T-helper 1 cell (primary cell): ENCODE measurements around the gene PUSL1.
A peak's percentile ranks its signal among the peaks of the same experiment; 100 is the strongest.

Experiments
- DNase-seq, 5 donors: peaks; one replicate each; pipeline ENCODE4 v3.0.0-alpha.2; 2012 to 2020
- total RNA-seq, 4 donors: gene quantifications; one replicate each; lab custom pipeline; 2026; lab: John Stamatoyannopoulos, UW

PUSL1 gene
- total RNA-seq = 6.2 to 21.3 (median 11.5) reads per million in 4 donors

GRCh38 chr1:1307923-1308755, at the start of gene PUSL1, which contains the start of gene ACAP3:
PUSL1 (plus strand) TSS chr1:1308597; CDS start chr1:1308644, 47 bp downstream.
ACAP3 (minus strand) TSS chr1:1307930; CDS start chr1:1307815, 115 bp downstream.
- peak; percentile 82 to 94 (median 85) for DNase-seq

GRCh38 chr1:1259119-1259488, 49.3 kb upstream of the PUSL1 start:
- DNase-seq = no peak

GRCh38 chr1:1259540-1259939, 48.9 kb upstream of the PUSL1 start:
- no peak for DNase-seq

- no peak for DNase-seq
These were observed 48.3 kb upstream of the PUSL1 start for GRCh38 chr1:1259951-1260600.

GRCh38 chr1:1260843-1261560, 47.4 kb upstream of the PUSL1 start:
- DNase-seq = no peak

GRCh38 chr1:1262071-1262470, 46.3 kb upstream of the PUSL1 start:
- DNase-seq = no peak

GRCh38 chr1:1262758-1263157, 45.6 kb upstream of the PUSL1 start:
- no peak for DNase-seq

- no peak for DNase-seq
These were observed 44.4 kb upstream of the PUSL1 start for GRCh38 chr1:1264026-1264425.

- no peak for DNase-seq
These were observed 43.5 kb upstream of the PUSL1 start for GRCh38 chr1:1264868-1265272.

- no peak for DNase-seq
These were observed 40.7 kb upstream of the PUSL1 start for GRCh38 chr1:1267488-1268283.

GRCh38 chr1:1268284-1268682, 40.1 kb upstream of the PUSL1 start:
- DNase-seq = no peak

- no peak for DNase-seq
These were observed 37.6 kb upstream of the PUSL1 start for GRCh38 chr1:1270813-1271212.

- DNase-seq = no peak
These were observed 35.8 kb upstream of the PUSL1 start for GRCh38 chr1:1272341-1273208.

- no peak for DNase-seq
These were observed 35.2 kb upstream of the PUSL1 start for GRCh38 chr1:1273209-1273511.

GRCh38 chr1:1273512-1274298, 34.7 kb upstream of the PUSL1 start, which contains the start of gene UBE2J2:
UBE2J2 (minus strand) TSS chr1:1273854; CDS start chr1:1267992, 5,862 bp downstream.
- DNase-seq = peak; percentile 89 to 93 (median 92)

- no peak for DNase-seq
These were observed 34.0 kb upstream of the PUSL1 start for GRCh38 chr1:1274299-1274930.

- no peak for DNase-seq
These were observed 33.4 kb upstream of the PUSL1 start for GRCh38 chr1:1274931-1275431.

- DNase-seq = no peak
These were observed 32.6 kb upstream of the PUSL1 start for GRCh38 chr1:1275836-1276235.

- DNase-seq = no peak
These were observed 29.8 kb upstream of the PUSL1 start for GRCh38 chr1:1278620-1279019.

- no peak for DNase-seq
These were observed 29.4 kb upstream of the PUSL1 start for GRCh38 chr1:1279028-1279427.
